C4-2B (cell line): ENCODE results near the gene CALM3.
A peak's percentile ranks its signal among the peaks of the same experiment; 100 is the strongest.

Source experiments
- H3K27ac ChIP-seq: fragments of 450-650 bp; 2 replicates; pipeline ENCODE4 v1.5.1; 2017
- ZFX ChIP-seq: fragments of 450-650 bp; IDR thresholded peaks from 2 replicates; pipeline ENCODE4 v1.6.1; 2017
- TF ChIP-seq, protein P1 (sequence below): fragments of 450-650 bp; conservative IDR thresholded peaks from 2 replicates; pipeline ENCODE4 v1.5.1; 2017; ENCODE audit warnings: mild to moderate bottlenecking

Gene CALM3

GRCh38 chr19:46571495-46571894, 29.6 kb upstream of the CALM3 start:
- H3K27ac ChIP-seq: no peak overlapping the region
- TF ChIP-seq, protein P1, sequence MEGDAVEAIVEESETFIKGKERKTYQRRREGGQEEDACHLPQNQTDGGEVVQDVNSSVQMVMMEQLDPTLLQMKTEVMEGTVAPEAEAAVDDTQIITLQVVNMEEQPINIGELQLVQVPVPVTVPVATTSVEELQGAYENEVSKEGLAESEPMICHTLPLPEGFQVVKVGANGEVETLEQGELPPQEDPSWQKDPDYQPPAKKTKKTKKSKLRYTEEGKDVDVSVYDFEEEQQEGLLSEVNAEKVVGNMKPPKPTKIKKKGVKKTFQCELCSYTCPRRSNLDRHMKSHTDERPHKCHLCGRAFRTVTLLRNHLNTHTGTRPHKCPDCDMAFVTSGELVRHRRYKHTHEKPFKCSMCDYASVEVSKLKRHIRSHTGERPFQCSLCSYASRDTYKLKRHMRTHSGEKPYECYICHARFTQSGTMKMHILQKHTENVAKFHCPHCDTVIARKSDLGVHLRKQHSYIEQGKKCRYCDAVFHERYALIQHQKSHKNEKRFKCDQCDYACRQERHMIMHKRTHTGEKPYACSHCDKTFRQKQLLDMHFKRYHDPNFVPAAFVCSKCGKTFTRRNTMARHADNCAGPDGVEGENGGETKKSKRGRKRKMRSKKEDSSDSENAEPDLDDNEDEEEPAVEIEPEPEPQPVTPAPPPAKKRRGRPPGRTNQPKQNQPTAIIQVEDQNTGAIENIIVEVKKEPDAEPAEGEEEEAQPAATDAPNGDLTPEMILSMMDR: peak; percentile 30
- TF ChIP-seq ZFX: no peak

- no peak overlapping the region for H3K27ac ChIP-seq
- TF ChIP-seq, protein P1: no peak
Observed at GRCh38 chr19:46573679-46574498, 27.2 kb upstream of the CALM3 start.

- TF ChIP-seq ZFX: no peak
- TF ChIP-seq, protein P1: no peak
- H3K27ac ChIP-seq: no peak overlapping the region
Observed at GRCh38 chr19:46574533-46574932, 26.6 kb upstream of the CALM3 start.

GRCh38 chr19:46578450-46578849, 22.7 kb upstream of the CALM3 start:
- no peak for TF ChIP-seq ZFX
- TF ChIP-seq, protein P1: no peak
- H3K27ac ChIP-seq: no peak overlapping the region

GRCh38 chr19:46579361-46579879, 21.7 kb upstream of the CALM3 start:
- H3K27ac ChIP-seq: no peak overlapping the region
- TF ChIP-seq, protein P1: peak; percentile 36
- no peak for TF ChIP-seq ZFX

DNA sequence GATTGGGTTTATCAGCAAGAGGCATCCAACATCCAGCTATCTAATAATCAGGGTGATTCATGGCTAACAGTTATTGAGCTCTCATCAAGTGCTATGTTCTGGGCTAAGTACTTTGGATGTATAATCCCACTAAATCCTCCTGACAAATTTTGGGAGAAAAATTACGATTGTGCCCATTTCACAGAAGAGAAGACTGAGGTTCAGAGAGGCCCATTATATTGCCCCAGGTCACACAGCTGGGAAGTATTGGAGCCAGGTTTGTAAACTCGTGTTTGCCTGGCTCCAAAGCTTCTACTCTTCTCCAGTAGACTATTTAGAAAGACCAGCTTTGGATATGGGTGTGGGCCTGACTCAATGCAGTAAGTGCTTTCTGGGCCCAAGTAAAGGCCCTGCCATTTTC, 20.9 kb upstream of the CALM3 start:
- TF ChIP-seq, protein P1: no peak
- TF ChIP-seq ZFX: no peak
- H3K27ac ChIP-seq: no peak overlapping the region

- no peak overlapping the region for H3K27ac ChIP-seq
- TF ChIP-seq ZFX: no peak
- TF ChIP-seq, protein P1: no peak
Observed at GRCh38 chr19:46585539-46585938, 15.6 kb upstream of the CALM3 start.
